Measurements from ENCODE around the gene EPHB2.

EPHB2 gene

DNA sequence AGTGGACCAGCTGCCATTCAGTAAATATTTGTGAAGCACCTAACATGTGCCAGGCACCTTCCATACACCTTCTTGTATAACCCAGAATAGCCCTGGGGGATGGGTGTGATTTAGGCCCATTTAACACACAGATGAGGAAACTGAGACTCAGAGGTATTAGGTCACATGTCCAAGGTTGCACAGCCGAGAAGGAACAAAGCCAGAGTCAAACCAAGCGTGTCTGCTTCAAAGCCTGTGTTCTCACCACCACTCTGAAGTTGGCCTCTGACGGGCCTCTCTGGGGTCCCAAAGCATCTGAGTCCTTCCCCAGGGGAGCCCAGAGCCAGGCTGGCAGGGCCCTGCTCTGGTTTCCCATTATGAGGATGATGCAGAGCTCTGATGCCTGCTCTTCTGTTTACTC lies 196.9 kb downstream of the EPHB2 start:
- TF ChIP-seq, protein P1, sequence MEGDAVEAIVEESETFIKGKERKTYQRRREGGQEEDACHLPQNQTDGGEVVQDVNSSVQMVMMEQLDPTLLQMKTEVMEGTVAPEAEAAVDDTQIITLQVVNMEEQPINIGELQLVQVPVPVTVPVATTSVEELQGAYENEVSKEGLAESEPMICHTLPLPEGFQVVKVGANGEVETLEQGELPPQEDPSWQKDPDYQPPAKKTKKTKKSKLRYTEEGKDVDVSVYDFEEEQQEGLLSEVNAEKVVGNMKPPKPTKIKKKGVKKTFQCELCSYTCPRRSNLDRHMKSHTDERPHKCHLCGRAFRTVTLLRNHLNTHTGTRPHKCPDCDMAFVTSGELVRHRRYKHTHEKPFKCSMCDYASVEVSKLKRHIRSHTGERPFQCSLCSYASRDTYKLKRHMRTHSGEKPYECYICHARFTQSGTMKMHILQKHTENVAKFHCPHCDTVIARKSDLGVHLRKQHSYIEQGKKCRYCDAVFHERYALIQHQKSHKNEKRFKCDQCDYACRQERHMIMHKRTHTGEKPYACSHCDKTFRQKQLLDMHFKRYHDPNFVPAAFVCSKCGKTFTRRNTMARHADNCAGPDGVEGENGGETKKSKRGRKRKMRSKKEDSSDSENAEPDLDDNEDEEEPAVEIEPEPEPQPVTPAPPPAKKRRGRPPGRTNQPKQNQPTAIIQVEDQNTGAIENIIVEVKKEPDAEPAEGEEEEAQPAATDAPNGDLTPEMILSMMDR (conservative IDR thresholded peaks at IDR 0.05; ENCODE audit: low read length) = no peak
- no peak for TF ChIP-seq EZH2phosphoT487 (IDR thresholded peaks at IDR 0.05; ENCODE audit: borderline replicate concordance)
- Histone ChIP-seq H3K9ac (ENCODE audit: low read depth, low read length, poor library complexity, severe bottlenecking) (no peak overlapping the region), H3K36me3 (ENCODE audit: insufficient read depth, low read length) (no peaks in the 10 kb centered on the region), H3K79me2 (ENCODE audit: insufficient read depth, low read length) (no peaks in the 10 kb centered on the region), H3K4me3 (ENCODE audit: low read length, poor library complexity, severe bottlenecking) (no peak overlapping the region), H3F3A (ENCODE audit: low read depth) (no peaks in the 10 kb centered on the region), H3K9me2 (replicated peaks; ENCODE audit: low read depth, low read length) (no peaks in the 10 kb centered on the region), H2AFZ (ENCODE audit: low read length) (no peak overlapping the region), H3K27me3 (ENCODE audit: insufficient read depth, low read length, poor library complexity, severe bottlenecking) (no peaks in the 10 kb centered on the region), H3K4me1 (ENCODE audit: insufficient read depth, low read length, poor library complexity, severe bottlenecking) (no peaks in the 10 kb centered on the region), H3K9me3 (ENCODE audit: insufficient read depth, low read depth, low read length) (no peaks in the 10 kb centered on the region), H3K4me2 (ENCODE audit: low read depth, low read length, poor library complexity, severe bottlenecking) (no peak overlapping the region), H4K20me1 (ENCODE audit: insufficient read depth, low read length, poor library complexity, severe bottlenecking) (no peaks in the 10 kb centered on the region)

DNA sequence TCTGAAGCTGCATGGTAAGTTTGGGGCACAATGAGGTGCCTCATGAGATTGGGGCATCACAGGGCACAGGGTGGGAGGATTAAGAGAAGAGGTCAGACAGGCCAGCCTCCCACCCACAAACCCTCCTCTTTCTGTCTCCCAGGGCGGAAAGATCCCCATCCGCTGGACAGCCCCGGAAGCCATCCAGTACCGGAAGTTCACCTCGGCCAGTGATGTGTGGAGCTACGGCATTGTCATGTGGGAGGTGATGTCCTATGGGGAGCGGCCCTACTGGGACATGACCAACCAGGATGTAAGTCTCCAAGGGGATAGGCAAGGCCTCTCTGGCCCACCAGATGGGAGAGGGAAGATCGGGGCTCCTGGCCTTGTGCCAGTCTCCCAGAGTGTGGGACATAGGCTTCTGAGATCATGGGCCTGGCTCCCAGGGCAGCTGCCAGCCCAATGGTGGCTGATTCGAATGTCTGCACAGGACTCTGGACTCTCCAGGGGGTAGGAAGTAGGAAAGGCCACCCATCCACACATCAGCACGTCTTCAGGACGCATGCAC lies 198.3 kb downstream of the EPHB2 start:
- Histone ChIP-seq H3K4me3 (ENCODE audit: low read length, poor library complexity, severe bottlenecking) (no peak overlapping the region), H3K9ac (ENCODE audit: low read depth, low read length, poor library complexity, severe bottlenecking) (no peak overlapping the region), H3K9me3 (ENCODE audit: insufficient read depth, low read depth, low read length) (no peaks in the 10 kb centered on the region), H2AFZ (ENCODE audit: low read length) (no peak overlapping the region), H3K9me2 (replicated peaks; ENCODE audit: low read depth, low read length) (no peaks in the 10 kb centered on the region), H3K36me3 (ENCODE audit: insufficient read depth, low read length) (no peaks in the 10 kb centered on the region), H3K4me1 (ENCODE audit: insufficient read depth, low read length, poor library complexity, severe bottlenecking) (no peaks in the 10 kb centered on the region), H4K20me1 (ENCODE audit: insufficient read depth, low read length, poor library complexity, severe bottlenecking) (no peaks in the 10 kb centered on the region), H3F3A (ENCODE audit: low read depth) (no peaks in the 10 kb centered on the region), H3K27me3 (ENCODE audit: insufficient read depth, low read length, poor library complexity, severe bottlenecking) (no peaks in the 10 kb centered on the region), H3K79me2 (ENCODE audit: insufficient read depth, low read length) (no peaks in the 10 kb centered on the region), H3K4me2 (ENCODE audit: low read depth, low read length, poor library complexity, severe bottlenecking) (no peak overlapping the region)
- TF ChIP-seq EZH2phosphoT487 (IDR thresholded peaks at IDR 0.05; ENCODE audit: borderline replicate concordance) = no peak
- TF ChIP-seq, protein P1 (conservative IDR thresholded peaks at IDR 0.05; ENCODE audit: low read length) = no peak

DNA sequence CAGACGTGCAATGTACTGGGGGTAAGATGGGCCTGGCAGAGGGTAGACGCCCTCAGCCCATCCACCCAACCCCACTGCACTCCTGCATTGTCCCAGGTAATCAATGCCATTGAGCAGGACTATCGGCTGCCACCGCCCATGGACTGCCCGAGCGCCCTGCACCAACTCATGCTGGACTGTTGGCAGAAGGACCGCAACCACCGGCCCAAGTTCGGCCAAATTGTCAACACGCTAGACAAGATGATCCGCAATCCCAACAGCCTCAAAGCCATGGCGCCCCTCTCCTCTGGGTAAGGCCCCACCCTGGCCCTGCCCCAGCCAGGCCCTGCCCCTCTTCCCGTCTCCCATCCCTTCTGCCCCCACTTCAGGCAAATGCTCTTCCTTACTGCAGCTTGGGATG lies 199.6 kb downstream of the EPHB2 start:
- no peaks in the 10 kb centered on the region for H3K9me2 ChIP-seq (replicated peaks; ENCODE audit: low read depth, low read length)
- no peak overlapping the region for H3K4me3 ChIP-seq (ENCODE audit: low read length, poor library complexity, severe bottlenecking)
- no peak overlapping the region for H3K9ac ChIP-seq (ENCODE audit: low read depth, low read length, poor library complexity, severe bottlenecking)
- no peak overlapping the region for H3K4me2 ChIP-seq (ENCODE audit: low read depth, low read length, poor library complexity, severe bottlenecking)
- no peaks in the 10 kb centered on the region for H3F3A ChIP-seq (ENCODE audit: low read depth)
- no peaks in the 10 kb centered on the region for H3K27me3 ChIP-seq (ENCODE audit: insufficient read depth, low read length, poor library complexity, severe bottlenecking)
- no peaks in the 10 kb centered on the region for H3K4me1 ChIP-seq (ENCODE audit: insufficient read depth, low read length, poor library complexity, severe bottlenecking)
- no peaks in the 10 kb centered on the region for H3K9me3 ChIP-seq (ENCODE audit: insufficient read depth, low read depth, low read length)
- no peak overlapping the region for H2AFZ ChIP-seq (ENCODE audit: low read length)
- H3K79me2 ChIP-seq (ENCODE audit: insufficient read depth, low read length) = no peaks in the 10 kb centered on the region
- H4K20me1 ChIP-seq (ENCODE audit: insufficient read depth, low read length, poor library complexity, severe bottlenecking) = no peaks in the 10 kb centered on the region
- TF ChIP-seq EZH2phosphoT487 (IDR thresholded peaks at IDR 0.05; ENCODE audit: borderline replicate concordance) = no peak
- TF ChIP-seq, protein P1 (conservative IDR thresholded peaks at IDR 0.05; ENCODE audit: low read length) = no peak
- no peaks in the 10 kb centered on the region for H3K36me3 ChIP-seq (ENCODE audit: insufficient read depth, low read length)

Data from Loucy (cell line).